BE2C (cell line): ENCODE data around the gene ZNF678.
"Not testable (repeated sequence)": the region's sequence is repeated elsewhere in the genome, so short reads cannot be mapped to it uniquely, and the experiment has no call there.

Source experiments
- DNase-seq: peaks from one replicate; pipeline ENCODE4 v3.0.0-alpha.2; 2020
- H3K27me3 ChIP-seq: fragments of 250-450 bp; sonication (Bioruptor Pico); 2 replicates; pipeline ENCODE4 v1.5.1; 2020; ENCODE audit warnings: mild to moderate bottlenecking
- H3K36me3 ChIP-seq: fragments of 250-450 bp; sonication (Bioruptor Pico); 2 replicates; pipeline ENCODE4 v1.5.1; 2020; ENCODE audit warnings: mild to moderate bottlenecking
- H3K4me1 ChIP-seq: fragments of 250-450 bp; sonication (Bioruptor Pico); 2 replicates; pipeline ENCODE4 v1.5.1; 2020
- H3K4me3 ChIP-seq: 2 replicates; pipeline ENCODE4 v1.5.1; 2011; ENCODE audit warnings: low read depth, low read length
- H3K9me3 ChIP-seq: fragments of 250-450 bp; sonication (Bioruptor Pico); 2 replicates; pipeline ENCODE4 v1.5.1; 2020
- TF ChIP-seq, protein P1 (sequence below): IDR thresholded peaks from 2 replicates; pipeline ENCODE4 v1.5.1; 2012; ENCODE audit warnings: mild to moderate bottlenecking, low read depth, low read length

The ZNF678 gene

DNA sequence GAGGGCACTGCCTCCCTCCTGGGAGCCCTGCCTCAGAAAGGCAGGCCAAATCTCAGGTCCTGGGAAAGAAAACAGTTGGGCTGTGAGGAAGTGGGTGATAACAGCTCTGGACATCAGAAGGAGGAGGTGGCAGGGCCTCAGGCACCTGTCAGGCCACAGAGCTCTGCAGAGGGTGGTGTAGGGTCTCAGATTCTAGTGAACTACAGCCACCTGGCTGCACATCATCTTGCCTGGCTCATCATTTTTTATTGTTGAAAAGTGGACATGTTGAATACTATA, 15.3 kb upstream of the ZNF678 start:
- no peak for DNase-seq
- no peak overlapping the region for H3K4me3 ChIP-seq
- H3K27me3 ChIP-seq = no peaks in the 10 kb centered on the region
- no peaks in the 10 kb centered on the region for H3K4me1 ChIP-seq
- TF ChIP-seq, protein P1, sequence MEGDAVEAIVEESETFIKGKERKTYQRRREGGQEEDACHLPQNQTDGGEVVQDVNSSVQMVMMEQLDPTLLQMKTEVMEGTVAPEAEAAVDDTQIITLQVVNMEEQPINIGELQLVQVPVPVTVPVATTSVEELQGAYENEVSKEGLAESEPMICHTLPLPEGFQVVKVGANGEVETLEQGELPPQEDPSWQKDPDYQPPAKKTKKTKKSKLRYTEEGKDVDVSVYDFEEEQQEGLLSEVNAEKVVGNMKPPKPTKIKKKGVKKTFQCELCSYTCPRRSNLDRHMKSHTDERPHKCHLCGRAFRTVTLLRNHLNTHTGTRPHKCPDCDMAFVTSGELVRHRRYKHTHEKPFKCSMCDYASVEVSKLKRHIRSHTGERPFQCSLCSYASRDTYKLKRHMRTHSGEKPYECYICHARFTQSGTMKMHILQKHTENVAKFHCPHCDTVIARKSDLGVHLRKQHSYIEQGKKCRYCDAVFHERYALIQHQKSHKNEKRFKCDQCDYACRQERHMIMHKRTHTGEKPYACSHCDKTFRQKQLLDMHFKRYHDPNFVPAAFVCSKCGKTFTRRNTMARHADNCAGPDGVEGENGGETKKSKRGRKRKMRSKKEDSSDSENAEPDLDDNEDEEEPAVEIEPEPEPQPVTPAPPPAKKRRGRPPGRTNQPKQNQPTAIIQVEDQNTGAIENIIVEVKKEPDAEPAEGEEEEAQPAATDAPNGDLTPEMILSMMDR = no peak
- H3K36me3 ChIP-seq = no peaks in the 10 kb centered on the region
- no peaks in the 10 kb centered on the region; the same call in none of the 2 replicates for H3K9me3 ChIP-seq

DNA sequence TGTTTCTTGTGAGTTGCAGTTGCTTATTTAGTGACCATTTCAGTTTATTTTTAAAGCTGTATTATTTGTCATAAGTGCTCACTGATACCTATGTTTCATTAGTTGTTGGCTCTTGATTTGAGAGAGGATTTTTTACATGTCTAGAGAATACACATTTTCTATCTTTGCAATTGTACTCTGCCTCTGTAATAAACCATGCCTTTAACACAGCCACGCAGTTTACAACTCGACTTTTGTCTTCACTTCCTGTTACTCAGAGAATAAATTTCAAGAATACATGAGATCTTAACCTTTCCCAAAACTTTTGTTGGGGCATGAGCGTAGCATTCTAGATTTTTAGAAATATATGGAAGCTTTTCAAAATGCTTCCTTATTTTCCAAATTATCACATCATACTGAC, 14.9 kb upstream of the ZNF678 start:
- Histone ChIP-seq H3K4me3 (no peak overlapping the region), H3K27me3 (no peaks in the 10 kb centered on the region), H3K4me1 (no peaks in the 10 kb centered on the region), H3K9me3 (no peaks in the 10 kb centered on the region; the same call in none of the 2 replicates), H3K36me3 (no peaks in the 10 kb centered on the region)
- TF ChIP-seq, protein P1 = no peak
- no peak for DNase-seq

DNA sequence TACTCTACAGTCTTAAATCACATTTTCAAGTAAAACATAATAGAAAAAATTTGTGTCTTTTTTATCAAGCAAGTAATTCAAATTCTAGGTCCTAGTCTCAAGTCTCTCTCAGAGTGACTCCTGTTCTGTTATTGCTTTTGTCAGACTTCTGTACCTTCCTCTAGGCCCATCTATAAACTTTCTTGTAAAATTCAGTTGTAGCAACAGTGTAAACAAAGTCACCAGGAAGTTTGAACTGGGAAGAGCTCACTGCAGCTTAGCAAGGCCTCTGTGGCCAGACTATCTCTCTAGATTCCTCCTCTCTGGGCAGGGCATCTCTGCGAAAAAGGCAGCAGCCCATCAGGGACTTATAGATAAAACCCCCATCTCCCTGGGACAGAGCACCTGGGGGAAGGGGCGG, 13.5 kb upstream of the ZNF678 start:
- TF ChIP-seq, protein P1 = no peak
- no peaks in the 10 kb centered on the region; the same call in none of the 2 replicates for H3K9me3 ChIP-seq

DNA sequence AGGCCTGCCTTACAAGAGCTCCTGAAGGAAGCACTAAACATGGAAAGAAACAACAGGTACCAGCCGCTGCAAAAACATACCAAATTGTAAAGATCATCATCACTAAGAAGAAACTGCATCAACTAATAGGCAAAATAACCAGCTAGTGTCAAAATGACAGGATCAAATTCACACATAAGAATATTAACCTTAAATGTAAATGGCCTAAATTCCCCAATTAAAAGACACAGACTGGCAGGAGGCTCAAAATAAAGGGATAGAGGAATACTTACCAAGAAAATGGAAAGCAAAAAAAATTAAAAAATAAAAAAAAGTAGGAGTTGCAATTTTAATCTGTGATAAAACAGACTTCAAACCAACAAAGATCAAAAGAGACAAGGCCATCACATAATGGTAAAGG, 11.5 kb upstream of the ZNF678 start:
- not testable (repeated sequence) for DNase-seq, H3K36me3 ChIP-seq, H3K4me3 ChIP-seq, H3K27me3 ChIP-seq, H3K4me1 ChIP-seq, H3K9me3 ChIP-seq

More for the DNA sequence above, 13.5 kb upstream of the ZNF678 start:
- H3K4me3 ChIP-seq = no peak overlapping the region
- H3K4me1 ChIP-seq = no peaks in the 10 kb centered on the region
- DNase-seq = no peak
- H3K36me3 ChIP-seq = no peaks in the 10 kb centered on the region
- no peaks in the 10 kb centered on the region for H3K27me3 ChIP-seq

DNA sequence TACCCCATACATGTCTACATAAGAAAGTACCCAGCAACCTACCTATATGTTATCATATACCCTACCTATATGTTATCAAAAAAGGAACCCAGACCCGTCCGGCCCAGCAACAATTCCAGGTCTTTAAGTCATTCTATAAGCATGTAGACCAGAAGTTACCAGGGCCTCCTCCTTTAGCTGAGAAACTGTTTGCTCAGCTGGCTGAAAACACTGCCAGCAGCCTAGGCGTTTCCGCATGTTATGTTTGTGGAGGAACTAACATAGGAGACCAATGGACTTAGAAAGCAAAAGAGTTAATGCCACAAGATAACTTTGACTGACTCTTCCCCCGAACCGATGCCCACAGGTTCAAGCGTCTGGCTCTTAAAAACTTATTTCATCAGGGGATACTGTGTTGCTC, 7.1 kb upstream of the ZNF678 start:
- Histone ChIP-seq H3K4me3 (no peak overlapping the region), H3K4me1 (no peaks in the 10 kb centered on the region), H3K27me3 (no peaks in the 10 kb centered on the region), H3K36me3 (no peaks in the 10 kb centered on the region), H3K9me3 (no peaks in the 10 kb centered on the region; the same call in 1 of the 2 replicates)
- DNase-seq = no peak
- TF ChIP-seq, protein P1 = no peak

DNA sequence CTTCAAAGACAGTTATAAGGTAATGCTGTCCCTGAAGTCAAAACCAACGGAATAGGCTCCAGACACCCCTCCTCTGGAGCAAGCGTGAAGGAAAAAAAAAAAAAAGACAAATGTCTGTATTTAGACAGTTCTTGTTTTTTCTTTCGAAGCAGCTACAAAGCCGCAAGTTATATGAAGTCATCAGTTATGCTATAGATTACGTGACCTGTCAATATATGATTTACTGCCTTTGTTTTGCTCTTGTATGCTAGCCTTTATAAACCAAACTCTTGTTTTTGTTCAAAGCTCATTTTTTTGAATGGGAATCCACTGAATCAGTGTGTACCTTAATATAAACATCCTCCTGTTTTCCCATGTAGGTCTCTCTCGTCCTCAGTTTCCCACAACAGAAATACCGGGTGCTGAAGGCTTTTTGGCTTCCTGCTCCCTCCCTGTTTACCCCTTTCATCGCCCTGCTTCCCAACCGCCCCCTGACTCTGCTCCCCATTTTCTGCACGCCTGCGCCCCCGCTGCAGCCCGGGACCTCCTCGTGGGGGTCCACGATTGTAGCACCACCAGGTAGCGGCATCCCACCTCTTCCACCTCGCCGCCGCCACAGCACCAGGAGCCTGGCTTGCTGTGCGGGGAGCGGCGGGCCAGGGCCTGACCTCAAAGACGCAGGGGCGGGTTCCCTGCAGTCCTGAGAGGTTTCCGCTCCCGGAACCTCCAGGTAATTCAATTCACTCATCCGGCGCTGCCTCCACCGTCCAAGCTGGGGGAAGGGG, 5.2 kb upstream of the ZNF678 start:
- DNase-seq = no peak
- Histone ChIP-seq H3K4me3 (no peak overlapping the region), H3K36me3 (no peaks in the 10 kb centered on the region), H3K9me3 (no peaks in the 10 kb centered on the region), H3K27me3 (no peaks in the 10 kb centered on the region), H3K4me1 (0 out of 2 replicates have a peak, but pooled peaks cover 2% of the 10 kb centered on the region)
- TF ChIP-seq, protein P1 = no peak
